Measurements from ENCODE around the gene TEPSIN.

Gene TEPSIN

DNA sequence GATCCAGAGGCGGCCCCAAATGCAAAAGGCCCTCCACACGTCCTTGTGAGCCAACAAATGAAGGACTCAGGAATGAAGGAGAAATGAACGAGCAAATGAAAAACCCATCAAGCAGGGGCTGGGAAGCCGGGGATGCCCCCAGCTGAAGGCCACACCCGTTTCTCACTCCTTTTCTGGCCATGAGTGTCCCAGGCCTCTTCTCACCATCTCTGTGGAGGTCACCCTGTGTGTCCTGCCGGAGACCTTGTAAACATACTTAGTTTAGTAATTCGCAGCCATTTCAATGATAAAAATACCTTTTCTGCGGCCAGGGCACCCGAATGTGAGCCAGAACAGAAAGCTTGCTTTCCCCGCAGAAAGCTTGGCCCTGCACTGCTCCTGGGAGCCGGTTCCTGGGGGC is 51.7 kb downstream of the TEPSIN start:
- H3K9me3 Mint-ChIP-seq: no peaks in the 10 kb centered on the region
- H3K4me1 Mint-ChIP-seq: no peaks in the 10 kb centered on the region
- ATAC-seq: no peak
- H3K27ac Mint-ChIP-seq: no peak overlapping the region
- H3K36me3 Mint-ChIP-seq: peaks cover 6% of the 10 kb centered on the region
- H3K4me3 Mint-ChIP-seq: no peak overlapping the region
- H3K27me3 Mint-ChIP-seq: peaks cover 22% of the 10 kb centered on the region

DNA sequence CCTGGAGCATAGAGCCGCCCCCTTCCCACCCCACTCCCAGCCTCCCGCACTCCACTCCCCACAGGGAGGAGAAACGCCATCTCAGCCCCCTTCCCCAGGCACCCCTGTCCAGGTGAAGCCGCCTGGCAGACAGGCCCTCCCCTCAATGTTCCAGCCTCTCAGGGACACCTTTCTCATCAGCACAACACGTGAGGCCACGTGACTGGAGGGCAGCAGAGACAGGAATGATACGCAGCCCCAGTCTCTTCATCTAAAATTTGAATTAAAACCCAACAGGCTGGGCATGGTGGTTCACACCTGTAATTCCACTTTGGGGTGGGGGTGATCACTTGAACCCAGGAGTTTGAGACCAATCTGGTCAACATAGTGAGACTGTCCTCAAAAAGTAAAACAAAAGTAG is 52.7 kb downstream of the TEPSIN start:
- Mint-ChIP-seq H3K4me3 (no peak overlapping the region), H3K36me3 (peaks cover 6% of the 10 kb centered on the region), H3K27me3 (peaks cover 22% of the 10 kb centered on the region), H3K27ac (no peak overlapping the region), H3K4me1 (no peaks in the 10 kb centered on the region), H3K9me3 (no peaks in the 10 kb centered on the region)
- no peak for ATAC-seq

DNA sequence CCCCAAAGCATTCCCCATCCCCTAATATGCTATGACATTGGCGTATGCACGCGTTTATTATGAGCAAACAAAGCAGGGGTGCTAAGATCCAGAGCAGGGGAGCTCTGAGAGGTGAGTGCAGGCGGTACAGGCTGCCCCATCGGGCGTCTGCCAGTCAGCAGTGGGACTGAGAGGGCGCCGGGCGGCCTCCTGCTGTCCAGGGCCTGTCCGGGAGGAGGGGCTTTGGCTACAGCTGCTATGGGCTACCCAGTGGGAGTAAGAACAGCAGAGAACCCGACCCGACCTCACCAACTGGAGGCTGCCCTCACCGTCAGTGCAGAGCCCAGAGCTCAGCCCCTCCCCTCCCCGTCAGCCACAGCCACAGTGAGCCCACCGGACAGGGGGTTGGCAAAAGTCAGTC is 54.3 kb downstream of the TEPSIN start:
- H3K4me1 Mint-ChIP-seq: no peaks in the 10 kb centered on the region
- peaks cover 22% of the 10 kb centered on the region for H3K27me3 Mint-ChIP-seq
- no peak for ATAC-seq
- H3K27ac Mint-ChIP-seq: no peak overlapping the region
- H3K9me3 Mint-ChIP-seq: no peaks in the 10 kb centered on the region
- no peak overlapping the region for H3K4me3 Mint-ChIP-seq
- H3K36me3 Mint-ChIP-seq: peaks cover 6% of the 10 kb centered on the region

DNA sequence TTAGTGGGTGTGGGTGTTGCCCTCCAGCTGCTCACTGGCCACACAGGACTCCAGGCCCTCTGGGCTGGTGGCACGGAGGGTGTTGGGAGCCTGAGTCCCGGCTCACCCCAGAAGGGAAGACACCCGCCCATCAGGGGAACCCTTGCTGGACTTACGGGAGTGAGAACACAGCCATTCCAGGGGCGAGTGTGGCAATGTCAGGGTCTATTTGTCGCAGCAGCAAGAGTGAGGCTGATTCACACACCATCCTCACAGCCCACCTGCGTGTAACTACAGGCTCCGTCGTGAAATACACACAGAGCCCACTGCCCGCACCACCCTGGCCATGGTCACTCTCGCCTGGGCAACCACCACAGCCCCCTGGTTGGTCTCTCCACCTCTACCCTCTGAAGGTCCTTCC is 55.0 kb downstream of the TEPSIN start:
- Mint-ChIP-seq H3K4me1 (no peaks in the 10 kb centered on the region), H3K9me3 (no peaks in the 10 kb centered on the region), H3K27ac (no peak overlapping the region), H3K4me3 (no peak overlapping the region), H3K27me3 (peaks cover 22% of the 10 kb centered on the region), H3K36me3 (peaks cover 1% of the 10 kb centered on the region)
- no peak for ATAC-seq

DNA sequence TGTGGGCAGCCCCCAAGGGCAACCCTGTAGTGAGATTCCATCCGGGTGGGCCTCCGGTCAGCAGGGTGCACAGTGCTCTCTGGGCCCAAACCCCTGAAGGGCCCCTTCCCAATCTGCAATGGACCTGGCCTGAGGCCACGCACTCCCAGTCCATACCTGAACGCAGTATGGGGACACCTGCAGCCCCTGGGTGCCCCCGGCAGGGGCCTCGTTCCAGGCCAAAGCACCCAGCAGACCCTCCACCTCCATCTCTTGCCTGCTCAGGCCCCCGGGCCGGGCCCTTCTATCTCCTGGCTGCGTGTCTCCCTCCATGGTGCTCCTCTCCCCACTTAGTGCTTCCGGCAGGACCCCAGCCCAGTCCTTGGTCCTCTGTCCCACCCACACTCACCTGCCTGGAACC is 55.5 kb downstream of the TEPSIN start:
- H3K27me3 Mint-ChIP-seq: peaks cover 22% of the 10 kb centered on the region
- no peak for ATAC-seq
- no peaks in the 10 kb centered on the region for H3K9me3 Mint-ChIP-seq
- H3K36me3 Mint-ChIP-seq: no peaks in the 10 kb centered on the region
- H3K27ac Mint-ChIP-seq: no peak overlapping the region
- no peak overlapping the region for H3K4me3 Mint-ChIP-seq
- no peaks in the 10 kb centered on the region for H3K4me1 Mint-ChIP-seq

DNA sequence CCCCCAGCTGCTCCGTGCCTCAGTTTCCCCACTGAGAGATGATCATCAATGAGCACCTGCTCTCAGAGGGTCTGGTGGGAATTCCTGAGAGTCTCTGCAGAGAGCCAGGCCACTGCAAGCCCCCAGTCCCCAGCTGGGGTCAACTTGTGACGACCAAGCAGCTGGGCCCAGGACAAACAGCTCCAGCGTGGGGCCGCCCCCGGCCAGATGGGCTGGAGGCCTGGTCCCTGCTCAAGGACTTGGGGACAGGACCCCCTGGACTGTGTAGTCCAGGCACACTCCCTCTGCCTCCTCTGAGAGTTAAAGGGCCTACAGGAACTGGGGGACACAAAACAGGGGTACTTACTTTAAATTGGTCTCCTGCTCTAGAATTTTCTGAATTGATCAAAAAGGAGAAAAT is 56.3 kb downstream of the TEPSIN start:
- Mint-ChIP-seq H3K27me3 (peaks cover 22% of the 10 kb centered on the region), H3K27ac (no peak overlapping the region), H3K4me1 (no peaks in the 10 kb centered on the region), H3K36me3 (no peaks in the 10 kb centered on the region), H3K9me3 (no peaks in the 10 kb centered on the region), H3K4me3 (no peak overlapping the region)
- ATAC-seq: no peak

DNA sequence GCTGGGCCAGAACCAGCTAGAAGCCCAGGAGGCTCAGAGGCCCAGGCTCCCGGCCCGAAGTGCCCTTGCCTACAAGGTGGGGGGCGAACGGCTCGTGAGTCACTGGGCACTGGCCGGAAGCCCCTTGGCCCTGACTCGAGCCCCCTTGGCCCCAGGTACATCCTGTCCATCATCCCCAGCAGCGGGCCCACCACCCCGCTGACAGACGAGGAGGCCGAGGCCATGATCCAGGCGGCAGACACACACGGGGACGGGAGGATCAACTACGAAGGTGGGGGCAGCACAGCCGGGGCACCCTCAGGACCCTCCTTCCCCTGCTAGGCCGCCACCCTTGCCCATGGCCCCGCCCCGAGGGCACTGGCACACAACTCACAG is 57.1 kb downstream of the TEPSIN start:
- ATAC-seq: no peak
- H3K36me3 Mint-ChIP-seq: no peaks in the 10 kb centered on the region
- peaks cover 22% of the 10 kb centered on the region for H3K27me3 Mint-ChIP-seq

DNA sequence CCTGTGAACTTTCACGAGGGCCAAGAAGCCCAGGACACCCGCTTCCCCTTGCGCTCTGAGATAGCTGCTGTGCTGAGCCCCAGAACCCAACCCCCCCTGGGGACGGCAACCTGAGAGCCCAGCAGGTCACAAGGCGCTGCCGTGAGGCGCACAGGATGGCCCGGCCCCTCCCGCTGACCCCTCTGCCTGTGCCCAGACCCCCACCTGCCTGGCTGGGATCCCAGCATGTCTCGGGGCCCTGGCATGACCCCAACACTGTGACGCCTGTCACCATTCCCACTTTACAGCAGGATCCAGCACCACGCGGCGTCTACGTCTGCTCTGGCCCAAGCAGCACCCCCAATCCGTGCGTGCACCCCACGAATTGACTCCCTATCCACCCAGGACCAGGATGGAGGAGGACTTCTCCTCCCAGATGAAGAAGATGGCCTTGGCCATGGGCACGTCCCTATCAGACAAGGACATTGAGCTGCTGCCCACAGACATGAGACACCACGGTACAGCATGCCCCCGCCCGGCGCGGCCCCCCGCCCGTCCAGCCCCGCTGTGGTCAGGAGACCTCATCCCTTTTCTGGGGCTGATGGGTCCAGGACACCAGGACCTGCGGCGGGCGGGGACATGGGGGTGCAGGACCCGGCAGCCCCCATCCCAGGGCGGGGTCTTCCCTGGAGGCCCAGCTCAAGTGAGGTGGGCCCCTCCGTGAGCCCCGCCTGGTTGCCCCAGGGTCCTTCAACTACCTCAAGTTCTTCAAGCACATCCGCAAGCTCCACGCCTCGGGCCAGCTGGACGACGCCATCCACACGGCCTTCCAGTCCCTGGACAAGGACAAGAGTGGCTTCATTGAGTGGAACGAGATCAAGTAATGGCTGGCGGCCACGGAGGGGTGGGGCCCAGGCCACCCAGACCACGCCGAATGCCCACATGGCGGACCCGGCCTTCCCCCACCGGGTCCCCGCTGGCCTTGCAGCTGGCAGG is 57.7 kb downstream of the TEPSIN start:
- peaks cover 22% of the 10 kb centered on the region for H3K27me3 Mint-ChIP-seq
- H3K27ac Mint-ChIP-seq: no peak overlapping the region
- H3K4me1 Mint-ChIP-seq: no peaks in the 10 kb centered on the region
- H3K36me3 Mint-ChIP-seq: no peaks in the 10 kb centered on the region
- no peaks in the 10 kb centered on the region for H3K9me3 Mint-ChIP-seq
- ATAC-seq: no peak
- no peak overlapping the region for H3K4me3 Mint-ChIP-seq

More for the DNA sequence above, 57.1 kb downstream of the TEPSIN start:
- no peak overlapping the region for H3K27ac Mint-ChIP-seq
- H3K9me3 Mint-ChIP-seq: no peaks in the 10 kb centered on the region
- no peaks in the 10 kb centered on the region for H3K4me1 Mint-ChIP-seq
- no peak overlapping the region for H3K4me3 Mint-ChIP-seq

DNA sequence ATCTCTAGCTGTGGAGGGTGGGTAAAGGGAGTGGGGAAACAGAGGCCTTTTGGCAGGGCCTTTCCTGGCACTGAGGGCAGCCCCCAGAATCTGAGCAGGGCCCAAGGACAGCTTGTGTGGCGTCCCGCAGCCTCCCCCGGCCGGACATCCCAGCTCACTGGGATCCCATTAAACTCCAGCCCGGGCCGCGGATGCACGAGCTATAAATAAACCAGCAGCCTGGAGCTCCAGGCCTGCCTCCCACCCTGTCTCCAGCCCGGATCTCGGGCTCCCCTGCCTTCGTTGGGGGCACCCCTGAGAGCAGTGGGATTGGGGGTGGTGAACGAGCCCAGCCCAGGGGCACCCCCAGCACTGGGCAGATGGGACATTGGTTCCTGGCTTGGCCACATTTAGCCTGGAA is 59.0 kb downstream of the TEPSIN start:
- Mint-ChIP-seq H3K36me3 (peaks cover 4% of the 10 kb centered on the region), H3K4me1 (no peaks in the 10 kb centered on the region), H3K27me3 (peaks cover 22% of the 10 kb centered on the region), H3K4me3 (no peak overlapping the region), H3K9me3 (peaks cover 6% of the 10 kb centered on the region), H3K27ac (no peak overlapping the region)
- ATAC-seq: no peak

DNA sequence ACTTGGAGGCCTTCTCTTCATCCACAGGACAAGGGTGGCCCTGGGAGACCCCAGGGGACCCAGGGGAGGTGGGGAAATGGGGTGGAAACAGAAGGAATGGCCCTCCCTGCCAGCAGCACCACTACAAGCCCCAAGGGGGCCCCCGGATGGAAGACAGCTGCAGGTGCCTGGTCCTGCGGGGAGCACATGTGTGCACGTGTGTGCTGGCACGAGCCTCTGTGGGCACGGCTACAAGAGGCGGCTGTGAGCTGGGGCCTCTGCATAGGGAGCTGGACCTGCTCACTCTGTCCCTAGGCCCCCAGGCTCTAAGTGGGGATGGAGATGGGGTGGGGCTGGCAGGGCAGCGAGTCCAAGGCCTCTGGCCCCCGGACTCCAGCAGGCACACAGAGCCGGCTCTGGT is 59.6 kb downstream of the TEPSIN start:
- Mint-ChIP-seq H3K4me1 (no peaks in the 10 kb centered on the region), H3K27me3 (peaks cover 18% of the 10 kb centered on the region), H3K4me3 (no peak overlapping the region), H3K9me3 (peaks cover 6% of the 10 kb centered on the region), H3K27ac (no peak overlapping the region), H3K36me3 (peaks cover 4% of the 10 kb centered on the region)
- no peak for ATAC-seq
